Measurements from ENCODE around the gene SMAD5. TPM values are rescaled to one million over a fixed set of nuclear protein-coding genes. Genes with fewer than 3 reads are reported as not detected.

Gene SMAD5
- total and polyA plus RNA-seq, 2 of the 13 experiments (the other 11 are each of a cell fraction or from before 2014, with no cell fraction given), result 27.2 to 48.5 TPM

DNA sequence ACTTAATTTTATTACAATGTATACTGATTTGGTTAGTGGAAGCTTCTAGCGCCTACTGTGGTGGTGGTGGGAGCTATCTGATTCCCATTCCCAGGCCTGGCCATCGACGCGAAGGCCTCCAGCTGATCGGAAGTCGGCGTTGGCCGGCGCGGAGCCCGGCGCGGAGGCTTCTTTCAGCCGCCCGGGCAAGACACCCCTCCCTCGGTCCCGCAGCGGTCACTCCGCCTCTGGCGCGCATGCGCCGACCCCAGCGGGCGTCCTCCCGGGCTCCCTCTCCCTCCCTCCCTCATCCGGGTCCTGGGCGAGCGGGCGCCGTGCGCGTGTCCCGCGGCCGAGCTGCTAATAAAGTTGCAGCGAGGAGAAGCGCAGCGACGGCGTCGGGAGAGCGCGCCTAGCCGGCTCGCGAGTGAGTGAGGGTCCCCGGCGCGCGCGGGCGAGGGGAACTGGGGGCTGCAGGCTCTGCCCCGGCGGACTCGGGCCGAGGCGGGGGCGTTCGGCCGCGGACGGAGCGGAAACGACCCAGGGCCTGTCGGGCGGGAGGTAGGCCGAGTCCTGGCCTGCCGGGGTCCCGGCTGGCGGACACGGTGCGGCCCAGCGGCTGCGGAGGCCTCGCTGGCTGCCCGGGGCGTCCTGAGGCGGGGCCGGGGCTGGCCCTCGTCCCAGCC, at the start of gene SMAD5 (continued):
- TF ChIP-seq, protein P1, sequence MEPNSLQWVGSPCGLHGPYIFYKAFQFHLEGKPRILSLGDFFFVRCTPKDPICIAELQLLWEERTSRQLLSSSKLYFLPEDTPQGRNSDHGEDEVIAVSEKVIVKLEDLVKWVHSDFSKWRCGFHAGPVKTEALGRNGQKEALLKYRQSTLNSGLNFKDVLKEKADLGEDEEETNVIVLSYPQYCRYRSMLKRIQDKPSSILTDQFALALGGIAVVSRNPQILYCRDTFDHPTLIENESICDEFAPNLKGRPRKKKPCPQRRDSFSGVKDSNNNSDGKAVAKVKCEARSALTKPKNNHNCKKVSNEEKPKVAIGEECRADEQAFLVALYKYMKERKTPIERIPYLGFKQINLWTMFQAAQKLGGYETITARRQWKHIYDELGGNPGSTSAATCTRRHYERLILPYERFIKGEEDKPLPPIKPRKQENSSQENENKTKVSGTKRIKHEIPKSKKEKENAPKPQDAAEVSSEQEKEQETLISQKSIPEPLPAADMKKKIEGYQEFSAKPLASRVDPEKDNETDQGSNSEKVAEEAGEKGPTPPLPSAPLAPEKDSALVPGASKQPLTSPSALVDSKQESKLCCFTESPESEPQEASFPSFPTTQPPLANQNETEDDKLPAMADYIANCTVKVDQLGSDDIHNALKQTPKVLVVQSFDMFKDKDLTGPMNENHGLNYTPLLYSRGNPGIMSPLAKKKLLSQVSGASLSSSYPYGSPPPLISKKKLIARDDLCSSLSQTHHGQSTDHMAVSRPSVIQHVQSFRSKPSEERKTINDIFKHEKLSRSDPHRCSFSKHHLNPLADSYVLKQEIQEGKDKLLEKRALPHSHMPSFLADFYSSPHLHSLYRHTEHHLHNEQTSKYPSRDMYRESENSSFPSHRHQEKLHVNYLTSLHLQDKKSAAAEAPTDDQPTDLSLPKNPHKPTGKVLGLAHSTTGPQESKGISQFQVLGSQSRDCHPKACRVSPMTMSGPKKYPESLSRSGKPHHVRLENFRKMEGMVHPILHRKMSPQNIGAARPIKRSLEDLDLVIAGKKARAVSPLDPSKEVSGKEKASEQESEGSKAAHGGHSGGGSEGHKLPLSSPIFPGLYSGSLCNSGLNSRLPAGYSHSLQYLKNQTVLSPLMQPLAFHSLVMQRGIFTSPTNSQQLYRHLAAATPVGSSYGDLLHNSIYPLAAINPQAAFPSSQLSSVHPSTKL (CRISPR knock-in tag; IDR thresholded peaks at IDR 0.05), result peak; percentile 67
- TF ChIP-seq, protein P2, sequence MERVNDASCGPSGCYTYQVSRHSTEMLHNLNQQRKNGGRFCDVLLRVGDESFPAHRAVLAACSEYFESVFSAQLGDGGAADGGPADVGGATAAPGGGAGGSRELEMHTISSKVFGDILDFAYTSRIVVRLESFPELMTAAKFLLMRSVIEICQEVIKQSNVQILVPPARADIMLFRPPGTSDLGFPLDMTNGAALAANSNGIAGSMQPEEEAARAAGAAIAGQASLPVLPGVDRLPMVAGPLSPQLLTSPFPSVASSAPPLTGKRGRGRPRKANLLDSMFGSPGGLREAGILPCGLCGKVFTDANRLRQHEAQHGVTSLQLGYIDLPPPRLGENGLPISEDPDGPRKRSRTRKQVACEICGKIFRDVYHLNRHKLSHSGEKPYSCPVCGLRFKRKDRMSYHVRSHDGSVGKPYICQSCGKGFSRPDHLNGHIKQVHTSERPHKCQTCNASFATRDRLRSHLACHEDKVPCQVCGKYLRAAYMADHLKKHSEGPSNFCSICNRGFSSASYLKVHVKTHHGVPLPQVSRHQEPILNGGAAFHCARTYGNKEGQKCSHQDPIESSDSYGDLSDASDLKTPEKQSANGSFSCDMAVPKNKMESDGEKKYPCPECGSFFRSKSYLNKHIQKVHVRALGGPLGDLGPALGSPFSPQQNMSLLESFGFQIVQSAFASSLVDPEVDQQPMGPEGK (CRISPR knock-in tag; IDR thresholded peaks at IDR 0.05), result peak; percentile 76; the same call in 1 of the 2 replicates
- peak; percentile 98 for TF ChIP-seq YEATS2 (CRISPR knock-in tag; IDR thresholded peaks at IDR 0.05; ENCODE audit: borderline replicate concordance)
- TF ChIP-seq TP53 (CRISPR knock-in tag; conservative IDR thresholded peaks at IDR 0.05), result no peak
- TF ChIP-seq ERF (CRISPR knock-in tag; IDR thresholded peaks at IDR 0.05), result peak; percentile 94
- no peak for TF ChIP-seq REXO4 (CRISPR knock-in tag; IDR thresholded peaks at IDR 0.05; ENCODE audit: borderline replicate concordance)
- peak; percentile 96 for TF ChIP-seq ARNT2 (CRISPR knock-in tag; IDR thresholded peaks at IDR 0.05; ENCODE audit: low read depth)
- no peak for TF ChIP-seq MAF1 (CRISPR knock-in tag; IDR thresholded peaks at IDR 0.05; ENCODE audit: borderline replicate concordance)
- TF ChIP-seq ZNF879 (CRISPR knock-in tag; IDR thresholded peaks at IDR 0.05), result peak; percentile 85; the same call in 1 of the 2 replicates
- peak; percentile 46; the same call in 1 of the 2 replicates for TF ChIP-seq ZNF460 (CRISPR knock-in tag; IDR thresholded peaks at IDR 0.05; ENCODE audit: borderline replicate concordance)
- TF ChIP-seq, protein P3, sequence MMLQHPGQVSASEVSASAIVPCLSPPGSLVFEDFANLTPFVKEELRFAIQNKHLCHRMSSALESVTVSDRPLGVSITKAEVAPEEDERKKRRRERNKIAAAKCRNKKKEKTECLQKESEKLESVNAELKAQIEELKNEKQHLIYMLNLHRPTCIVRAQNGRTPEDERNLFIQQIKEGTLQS (CRISPR knock-in tag; IDR thresholded peaks at IDR 0.05), result peak; percentile 47; the same call in 1 of the 2 replicates
- TF ChIP-seq, protein P4, sequence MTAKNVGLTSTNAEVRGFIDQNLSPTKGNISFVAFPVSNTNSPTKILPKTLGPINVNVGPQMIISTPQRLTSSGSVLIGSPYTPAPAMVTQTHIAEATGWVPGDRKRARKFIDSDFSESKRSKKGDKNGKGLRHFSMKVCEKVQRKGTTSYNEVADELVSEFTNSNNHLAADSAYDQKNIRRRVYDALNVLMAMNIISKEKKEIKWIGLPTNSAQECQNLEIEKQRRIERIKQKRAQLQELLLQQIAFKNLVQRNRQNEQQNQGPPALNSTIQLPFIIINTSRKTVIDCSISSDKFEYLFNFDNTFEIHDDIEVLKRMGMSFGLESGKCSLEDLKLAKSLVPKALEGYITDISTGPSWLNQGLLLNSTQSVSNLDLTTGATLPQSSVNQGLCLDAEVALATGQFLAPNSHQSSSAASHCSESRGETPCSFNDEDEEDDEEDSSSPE (CRISPR knock-in tag; IDR thresholded peaks at IDR 0.05), result peak; percentile 93
- TF ChIP-seq GATAD1 (CRISPR knock-in tag; IDR thresholded peaks at IDR 0.05), result peak; percentile 82
- TF ChIP-seq, protein P5, sequence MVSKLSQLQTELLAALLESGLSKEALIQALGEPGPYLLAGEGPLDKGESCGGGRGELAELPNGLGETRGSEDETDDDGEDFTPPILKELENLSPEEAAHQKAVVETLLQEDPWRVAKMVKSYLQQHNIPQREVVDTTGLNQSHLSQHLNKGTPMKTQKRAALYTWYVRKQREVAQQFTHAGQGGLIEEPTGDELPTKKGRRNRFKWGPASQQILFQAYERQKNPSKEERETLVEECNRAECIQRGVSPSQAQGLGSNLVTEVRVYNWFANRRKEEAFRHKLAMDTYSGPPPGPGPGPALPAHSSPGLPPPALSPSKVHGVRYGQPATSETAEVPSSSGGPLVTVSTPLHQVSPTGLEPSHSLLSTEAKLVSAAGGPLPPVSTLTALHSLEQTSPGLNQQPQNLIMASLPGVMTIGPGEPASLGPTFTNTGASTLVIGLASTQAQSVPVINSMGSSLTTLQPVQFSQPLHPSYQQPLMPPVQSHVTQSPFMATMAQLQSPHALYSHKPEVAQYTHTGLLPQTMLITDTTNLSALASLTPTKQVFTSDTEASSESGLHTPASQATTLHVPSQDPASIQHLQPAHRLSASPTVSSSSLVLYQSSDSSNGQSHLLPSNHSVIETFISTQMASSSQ (IDR thresholded peaks at IDR 0.05; ENCODE audit: low read depth), result no peak
- TF ChIP-seq, protein P5 (CRISPR knock-in tag; IDR thresholded peaks at IDR 0.05; ENCODE audit: borderline replicate concordance), result peak; percentile 75
- TF ChIP-seq SMAD1 (CRISPR knock-in tag; IDR thresholded peaks at IDR 0.05; ENCODE audit: borderline replicate concordance, low read depth), result 0 out of 2 replicates have a peak, but pooled peaks have one; percentile 87
- peak; percentile 94 for TF ChIP-seq FOXC1 (CRISPR knock-in tag; IDR thresholded peaks at IDR 0.05; ENCODE audit: borderline replicate concordance)
- TF ChIP-seq RAD21 (CRISPR knock-in tag; IDR thresholded peaks at IDR 0.05), result peak; percentile 60

Measured in HepG2 (cell line).